ENCODE measurements around the gene RPTOR. TPM values are rescaled to one million over a fixed set of nuclear protein-coding genes. Genes with fewer than 3 reads are reported as not detected.

Gene RPTOR, protein sequence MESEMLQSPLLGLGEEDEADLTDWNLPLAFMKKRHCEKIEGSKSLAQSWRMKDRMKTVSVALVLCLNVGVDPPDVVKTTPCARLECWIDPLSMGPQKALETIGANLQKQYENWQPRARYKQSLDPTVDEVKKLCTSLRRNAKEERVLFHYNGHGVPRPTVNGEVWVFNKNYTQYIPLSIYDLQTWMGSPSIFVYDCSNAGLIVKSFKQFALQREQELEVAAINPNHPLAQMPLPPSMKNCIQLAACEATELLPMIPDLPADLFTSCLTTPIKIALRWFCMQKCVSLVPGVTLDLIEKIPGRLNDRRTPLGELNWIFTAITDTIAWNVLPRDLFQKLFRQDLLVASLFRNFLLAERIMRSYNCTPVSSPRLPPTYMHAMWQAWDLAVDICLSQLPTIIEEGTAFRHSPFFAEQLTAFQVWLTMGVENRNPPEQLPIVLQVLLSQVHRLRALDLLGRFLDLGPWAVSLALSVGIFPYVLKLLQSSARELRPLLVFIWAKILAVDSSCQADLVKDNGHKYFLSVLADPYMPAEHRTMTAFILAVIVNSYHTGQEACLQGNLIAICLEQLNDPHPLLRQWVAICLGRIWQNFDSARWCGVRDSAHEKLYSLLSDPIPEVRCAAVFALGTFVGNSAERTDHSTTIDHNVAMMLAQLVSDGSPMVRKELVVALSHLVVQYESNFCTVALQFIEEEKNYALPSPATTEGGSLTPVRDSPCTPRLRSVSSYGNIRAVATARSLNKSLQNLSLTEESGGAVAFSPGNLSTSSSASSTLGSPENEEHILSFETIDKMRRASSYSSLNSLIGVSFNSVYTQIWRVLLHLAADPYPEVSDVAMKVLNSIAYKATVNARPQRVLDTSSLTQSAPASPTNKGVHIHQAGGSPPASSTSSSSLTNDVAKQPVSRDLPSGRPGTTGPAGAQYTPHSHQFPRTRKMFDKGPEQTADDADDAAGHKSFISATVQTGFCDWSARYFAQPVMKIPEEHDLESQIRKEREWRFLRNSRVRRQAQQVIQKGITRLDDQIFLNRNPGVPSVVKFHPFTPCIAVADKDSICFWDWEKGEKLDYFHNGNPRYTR (N-terminal part only)
- polyA plus RNA-seq (2012; ENCODE audit: low read depth, missing spikeins), result 9.2 TPM

DNA sequence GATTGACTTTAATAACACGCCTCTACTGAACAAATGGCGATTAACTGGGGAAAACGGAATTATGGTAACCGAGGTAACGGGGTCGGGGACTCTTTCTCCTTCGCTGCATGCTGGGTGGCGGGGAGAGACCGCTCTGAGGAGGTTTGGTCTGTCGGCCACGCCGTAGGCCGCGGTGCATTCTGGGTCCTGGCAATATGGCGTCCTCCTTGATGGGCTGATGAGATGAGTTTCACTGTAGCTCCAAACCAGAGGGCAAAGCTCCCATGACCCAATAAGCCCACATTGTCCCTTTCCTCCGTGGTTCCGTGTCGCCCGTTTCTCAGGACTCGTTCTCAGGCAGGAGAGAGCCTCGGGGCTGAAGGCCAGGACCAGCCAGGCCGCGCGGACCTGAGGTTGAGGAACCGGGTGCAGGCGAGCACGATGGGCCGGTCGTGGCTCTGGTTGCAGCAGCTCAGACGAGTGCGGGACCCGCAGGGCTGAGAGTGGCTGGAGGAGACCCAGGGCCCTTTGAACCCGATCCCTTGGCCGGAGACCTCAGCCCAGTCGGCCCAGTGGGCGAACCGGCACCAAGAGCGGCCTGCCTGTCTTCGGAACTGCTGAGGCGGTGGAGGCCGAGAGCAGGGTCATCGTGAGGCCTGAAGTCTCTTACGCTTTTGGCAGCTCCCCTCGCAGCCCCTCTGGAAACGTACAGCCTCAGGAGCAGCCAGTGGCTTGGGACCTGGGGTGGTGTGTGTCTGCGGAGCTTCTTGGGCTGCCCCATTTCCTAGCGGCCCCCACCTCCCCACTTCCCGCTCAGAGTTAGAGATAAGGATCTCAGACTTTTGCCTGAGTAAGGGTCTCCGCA is at the start of gene RPTOR:
TSS of gene RPTOR (plus strand) at position 184 of the 844 bp plus-strand sequence. CDS start 792 bp downstream, outside the sequence.
- TF ChIP-seq POLR2A (IDR thresholded peaks at IDR 0.05; ENCODE audit: low read depth, low read length) (peak; percentile 93), POLR2AphosphoS5 (IDR thresholded peaks at IDR 0.05; ENCODE audit: low read depth, low read length) (peak; percentile 93), SPI1 (IDR thresholded peaks at IDR 0.05; ENCODE audit: low read depth, low read length) (no peak), PAX5 (IDR thresholded peaks at IDR 0.05; ENCODE audit: insufficient read depth, low read length, severe bottlenecking) (no peak), POU2F2 (IDR thresholded peaks at IDR 0.05; ENCODE audit: low read depth, low read length) (peak; percentile 46), TAF1 (IDR thresholded peaks at IDR 0.05; ENCODE audit: low read depth, low read length) (peak; percentile 98)
- FAIRE-seq, result peak; percentile 93

GRCh38 chr17:80497726-80498241 is 46.9 kb upstream of the RPTOR start:
- TF ChIP-seq SPI1 (IDR thresholded peaks at IDR 0.05; ENCODE audit: low read depth, low read length) (no peak), PAX5 (IDR thresholded peaks at IDR 0.05; ENCODE audit: insufficient read depth, low read length, severe bottlenecking) (no peak), POLR2A (IDR thresholded peaks at IDR 0.05; ENCODE audit: low read depth, low read length) (no peak), TAF1 (IDR thresholded peaks at IDR 0.05; ENCODE audit: low read depth, low read length) (no peak), POLR2AphosphoS5 (IDR thresholded peaks at IDR 0.05; ENCODE audit: low read depth, low read length) (no peak), POU2F2 (IDR thresholded peaks at IDR 0.05; ENCODE audit: low read depth, low read length) (no peak)
- DNase-seq (ENCODE audit: insufficient read length, low spot score), result no peak
- FAIRE-seq, result peak; percentile 94

More for the DNA sequence above, at the start of gene RPTOR:
- peak; percentile 96 for DNase-seq (ENCODE audit: insufficient read length, low spot score)

DNA sequence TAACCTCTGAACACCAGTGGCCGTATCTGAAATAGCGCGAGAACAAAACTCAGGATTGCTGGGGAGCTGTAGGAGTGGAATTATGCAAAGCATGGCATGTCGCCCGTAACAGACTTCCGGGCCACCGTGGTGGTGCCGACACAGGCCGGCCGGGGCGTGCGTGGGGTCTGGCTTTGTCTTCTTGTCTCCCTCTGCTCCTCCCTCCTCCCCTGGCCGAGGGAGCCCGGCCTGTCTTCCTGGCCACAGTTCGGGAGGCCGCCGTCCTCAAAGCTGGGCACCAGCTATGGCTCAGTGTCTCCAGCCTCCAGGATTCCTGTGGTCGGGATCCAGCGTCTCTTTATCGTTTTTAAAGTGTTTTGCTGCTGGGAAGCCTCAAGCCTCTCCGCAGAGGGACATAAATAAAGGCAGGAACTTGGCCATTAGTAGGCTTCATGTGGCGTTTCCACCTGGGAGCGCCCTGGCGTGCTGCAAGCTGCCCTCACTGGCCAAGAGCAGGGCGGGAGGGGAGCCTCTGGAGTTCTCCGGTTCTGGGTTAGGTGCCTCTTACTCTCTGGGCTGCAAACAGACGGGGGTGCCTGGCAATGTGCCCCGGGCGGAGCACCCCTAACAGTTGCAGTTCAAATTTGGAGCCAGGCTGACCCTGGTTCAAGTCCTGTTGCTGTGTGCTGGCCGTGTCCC is 46.3 kb upstream of the RPTOR start:
- TF ChIP-seq SPI1 (IDR thresholded peaks at IDR 0.05; ENCODE audit: low read depth, low read length), result no peak
- TF ChIP-seq POU2F2 (IDR thresholded peaks at IDR 0.05; ENCODE audit: low read depth, low read length), result peak; percentile 42; the same call in 1 of the 2 replicates
- no peak for DNase-seq (ENCODE audit: insufficient read length, low spot score)
- FAIRE-seq, result no peak

DNA sequence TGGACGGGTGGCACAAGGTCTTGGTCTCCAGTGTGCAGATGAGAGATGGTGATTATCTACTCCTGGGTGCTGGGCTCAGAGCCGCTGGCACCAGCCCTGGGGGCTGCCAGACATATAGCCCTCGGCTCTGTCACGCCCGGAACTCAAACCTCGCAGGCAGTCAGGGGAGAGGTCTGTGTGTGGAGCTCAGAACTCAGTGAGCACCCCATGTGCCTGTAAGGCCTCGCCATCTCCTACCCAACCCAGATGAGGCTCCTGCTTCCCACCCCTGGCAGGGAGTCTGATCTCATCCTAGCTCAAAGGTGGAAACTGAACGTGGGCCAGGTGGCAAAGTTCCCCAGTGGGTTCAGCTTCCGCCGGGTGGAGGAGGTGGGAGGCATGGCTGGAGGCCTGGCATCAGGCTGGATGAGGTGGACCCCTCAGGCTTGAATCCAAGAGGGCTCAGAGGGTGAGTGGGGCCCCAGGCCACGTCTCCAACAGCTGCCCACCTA is 45.7 kb upstream of the RPTOR start:
- DNase-seq (ENCODE audit: insufficient read length, low spot score) (no peak), FAIRE-seq (no peak)
- TF ChIP-seq SPI1 (IDR thresholded peaks at IDR 0.05; ENCODE audit: low read depth, low read length), result no peak

DNA sequence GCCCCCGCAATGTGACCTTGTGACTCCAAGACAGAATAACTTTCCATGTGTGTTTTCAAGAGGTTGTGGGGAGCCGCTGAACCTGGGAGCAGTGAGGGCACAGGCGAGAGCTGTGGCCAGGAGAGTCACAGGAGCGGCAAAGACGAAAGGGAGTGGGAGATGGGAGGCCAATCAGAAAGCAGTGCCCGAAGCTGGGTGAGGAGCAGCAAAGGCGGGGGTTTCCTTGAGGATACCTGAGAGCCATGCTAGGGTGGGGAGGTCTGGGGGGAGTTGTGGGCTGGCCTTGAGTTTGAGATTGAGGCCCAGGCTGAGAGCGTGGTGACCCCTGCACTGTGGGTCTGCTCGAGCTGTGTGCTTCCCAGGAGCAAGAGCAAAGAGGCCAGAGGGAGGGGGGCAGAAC is 45.1 kb upstream of the RPTOR start:
- TF ChIP-seq POLR2A (IDR thresholded peaks at IDR 0.05; ENCODE audit: low read depth, low read length) (no peak), SPI1 (IDR thresholded peaks at IDR 0.05; ENCODE audit: low read depth, low read length) (no peak), PAX5 (IDR thresholded peaks at IDR 0.05; ENCODE audit: insufficient read depth, low read length, severe bottlenecking) (no peak), TAF1 (IDR thresholded peaks at IDR 0.05; ENCODE audit: low read depth, low read length) (no peak), POU2F2 (IDR thresholded peaks at IDR 0.05; ENCODE audit: low read depth, low read length) (no peak), POLR2AphosphoS5 (IDR thresholded peaks at IDR 0.05; ENCODE audit: low read depth, low read length) (no peak)
- no peak for DNase-seq (ENCODE audit: insufficient read length, low spot score)
- FAIRE-seq, result no peak

- TF ChIP-seq POLR2AphosphoS5 (IDR thresholded peaks at IDR 0.05; ENCODE audit: low read depth, low read length) (no peak), TAF1 (IDR thresholded peaks at IDR 0.05; ENCODE audit: low read depth, low read length) (no peak)
- FAIRE-seq, result no peak
- DNase-seq (ENCODE audit: insufficient read length, low spot score), result no peak
Observed at GRCh38 chr17:80499961-80500665, 44.5 kb upstream of the RPTOR start.

DNA sequence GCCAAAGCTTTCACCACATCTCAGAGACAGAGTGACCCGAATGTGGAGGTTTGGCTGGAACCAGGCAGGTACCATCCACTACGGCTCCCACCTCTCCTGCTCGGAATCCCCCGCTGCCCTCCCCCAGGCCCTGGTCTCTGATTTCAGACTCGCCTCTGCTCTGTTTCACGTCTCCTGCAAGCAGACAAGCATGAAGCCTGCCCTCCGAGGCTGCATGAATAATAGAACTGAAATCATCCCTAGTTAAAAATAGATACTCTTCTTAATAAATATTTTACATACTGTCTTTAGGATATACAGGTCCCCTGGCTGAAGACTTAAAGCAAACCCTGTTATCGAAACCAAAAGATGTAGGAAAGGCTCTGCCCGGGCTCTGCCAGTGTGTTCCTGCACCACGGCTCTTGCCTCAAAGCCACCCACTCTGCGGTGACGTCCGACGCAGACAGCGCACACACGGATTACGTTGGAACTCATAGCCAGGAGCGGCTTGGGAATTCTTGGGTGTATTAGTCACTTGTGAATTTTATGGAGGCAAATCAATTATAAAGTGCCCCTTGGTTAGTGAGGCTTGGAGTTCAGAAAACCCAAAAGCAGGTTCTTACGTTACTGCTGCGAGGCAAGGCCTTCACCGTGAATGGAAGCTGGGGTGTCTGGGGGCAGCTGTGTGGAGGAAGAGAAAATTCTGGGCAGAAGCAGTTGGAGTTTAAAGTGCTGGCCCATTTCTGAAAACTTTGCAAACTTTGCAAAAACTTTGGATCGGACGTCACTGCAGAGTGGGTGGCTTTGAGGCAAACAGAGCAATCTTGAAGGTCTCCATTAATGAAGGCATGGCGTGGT is 42.7 kb upstream of the RPTOR start:
- FAIRE-seq (no peak), DNase-seq (ENCODE audit: insufficient read length, low spot score) (no peak)

More for the DNA sequence above, 42.7 kb upstream of the RPTOR start:
- TF ChIP-seq PAX5 (IDR thresholded peaks at IDR 0.05; ENCODE audit: insufficient read depth, low read length, severe bottlenecking), result no peak
- TF ChIP-seq SPI1 (IDR thresholded peaks at IDR 0.05; ENCODE audit: low read depth, low read length), result no peak
- TF ChIP-seq POLR2AphosphoS5 (IDR thresholded peaks at IDR 0.05; ENCODE audit: low read depth, low read length), result no peak
- TF ChIP-seq POLR2A (IDR thresholded peaks at IDR 0.05; ENCODE audit: low read depth, low read length), result no peak
- no peak for TF ChIP-seq POU2F2 (IDR thresholded peaks at IDR 0.05; ENCODE audit: low read depth, low read length)
- no peak for TF ChIP-seq TAF1 (IDR thresholded peaks at IDR 0.05; ENCODE audit: low read depth, low read length)

Measured in GM12891 (cell line).